CD4-positive, alpha-beta T cell treated with Interferon alpha-2 for 1 hour (primary cell): ENCODE results near the gene SLC5A10.

Experiments
- DNase-seq, 2 donors: peaks; one replicate each; pipeline ENCODE4 v3.0.0-alpha.2; 2020 to 2022

The SLC5A10 gene

GRCh38 chr17:18965530-18966236, 13.7 kb downstream of the SLC5A10 start:
- DNase-seq: no peak

GRCh38 chr17:18966831-18967624, 15.1 kb downstream of the SLC5A10 start:
- DNase-seq: no peak

- no peak for DNase-seq
Measured at GRCh38 chr17:18967916-18968315, 16.0 kb downstream of the SLC5A10 start.

GRCh38 chr17:18968345-18968744, 16.4 kb downstream of the SLC5A10 start:
- DNase-seq: no peak

- DNase-seq: no peak
Measured at GRCh38 chr17:18968945-18969887, 17.3 kb downstream of the SLC5A10 start.

GRCh38 chr17:18970582-18971480, 18.9 kb downstream of the SLC5A10 start:
- DNase-seq: no peak

- DNase-seq: no peak
Measured at GRCh38 chr17:18971801-18972200, 19.8 kb downstream of the SLC5A10 start.

- no peak for DNase-seq
Measured at GRCh38 chr17:18974407-18975149, 22.6 kb downstream of the SLC5A10 start.

GRCh38 chr17:18975597-18975996, 23.6 kb downstream of the SLC5A10 start:
- DNase-seq: no peak

- no peak for DNase-seq
Measured at GRCh38 chr17:18976201-18976600, 24.2 kb downstream of the SLC5A10 start.

GRCh38 chr17:18977021-18977420, 25.1 kb downstream of the SLC5A10 start:
- DNase-seq: no peak

GRCh38 chr17:18977646-18978045, 25.7 kb downstream of the SLC5A10 start:
- DNase-seq: no peak

- no peak for DNase-seq
Measured at GRCh38 chr17:18978050-18978449, 26.1 kb downstream of the SLC5A10 start.

- no peak for DNase-seq
Measured at GRCh38 chr17:18978655-18979054, 26.7 kb downstream of the SLC5A10 start.

- DNase-seq: no peak
Measured at GRCh38 chr17:18980682-18981334, 28.8 kb downstream of the SLC5A10 start.

GRCh38 chr17:18981335-18981641, 29.3 kb downstream of the SLC5A10 start:
- DNase-seq: no peak

- DNase-seq: no peak
Measured at GRCh38 chr17:18981642-18982424, 29.9 kb downstream of the SLC5A10 start.

GRCh38 chr17:18984273-18985114, 32.5 kb downstream of the SLC5A10 start:
- no peak for DNase-seq

GRCh38 chr17:18985475-18985874, 33.5 kb downstream of the SLC5A10 start:
- DNase-seq: no peak
